Neuronal stem cell (in vitro differentiated cells): Measurements from ENCODE around the gene SAP25. TPM values are rescaled to one million over a fixed set of nuclear protein-coding genes. Genes with fewer than 3 reads are reported as not detected.

Experiments
- DNase-seq: peaks from one replicate; pipeline ENCODE4 v3.0.0-alpha.2; 2013; ENCODE audit warnings: low spot score
- H2AFZ ChIP-seq: one replicate; pipeline ENCODE4 v1.6.1; 2013; ENCODE audit warnings: mild to moderate bottlenecking, low read length, inconsistent platforms
- H2AK5ac ChIP-seq: 2 replicates; pipeline ENCODE4 v1.6.1; 2013; ENCODE audit warnings: low read depth, mild to moderate bottlenecking, inconsistent platforms, low read length, moderate library complexity, mixed read lengths
- H2BK120ac ChIP-seq: 2 replicates; pipeline ENCODE4 v1.6.1; 2013; ENCODE audit warnings: low read depth, mild to moderate bottlenecking, inconsistent platforms, low read length, moderate library complexity, mixed read lengths
- H2BK12ac ChIP-seq: one replicate; pipeline ENCODE4 v1.6.1; 2013; ENCODE audit warnings: low read length, inconsistent platforms
- H2BK15ac ChIP-seq: 2 replicates; pipeline ENCODE4 v1.6.1; 2013; ENCODE audit warnings: mild to moderate bottlenecking, low read length, inconsistent platforms, mixed read lengths
- H2BK5ac ChIP-seq: one replicate; pipeline ENCODE4 v1.6.1; 2013; ENCODE audit warnings: inconsistent platforms, mild to moderate bottlenecking, low read length, moderate library complexity
- H3K14ac ChIP-seq: one replicate; pipeline ENCODE4 v1.6.1; 2013; ENCODE audit warnings: low read length, inconsistent platforms
- H3K18ac ChIP-seq: 2 replicates; pipeline ENCODE4 v1.6.1; 2013; ENCODE audit warnings: low read length, inconsistent platforms
- H3K23ac ChIP-seq: 2 replicates; pipeline ENCODE4 v1.6.1; 2013; ENCODE audit warnings: low read depth, mild to moderate bottlenecking, mixed read lengths, low read length, inconsistent platforms; ENCODE audit not compliant: poor library complexity
- H3K27ac ChIP-seq: replicated peaks from 3 replicates; pipeline ENCODE4 v1.5.1; 2013; ENCODE audit warnings: low read length, inconsistent platforms
- H3K27me3 ChIP-seq, 3 experiments: 2 replicates each; pipeline ENCODE4 v1.6.1; 2013; ENCODE audit warnings: low read length in 3 of 3, mild to moderate bottlenecking in 2 of 3, inconsistent platforms in 1 of 3, low read depth in 1 of 3, mixed read lengths in 1 of 3, moderate library complexity in 1 of 3; ENCODE audit not compliant: control insufficient read depth in 3 of 3, insufficient read depth in 3 of 3
- H3K36me3 ChIP-seq, 2 donors: replicated peaks in 1 of 2; 2 replicates each; pipeline ENCODE4 v1.6.1; 2013; ENCODE audit warnings: low read length in 2 of 2; ENCODE audit not compliant: control insufficient read depth in 2 of 2, insufficient read depth in 2 of 2
- H3K4ac ChIP-seq: 2 replicates; pipeline ENCODE4 v1.6.1; 2013; ENCODE audit warnings: inconsistent platforms, mild to moderate bottlenecking, low read length, moderate library complexity
- H3K4me1 ChIP-seq, 2 donors: 1 replicate in 1 of 2; 2 replicates in 1 of 2; pipeline ENCODE4 v1.6.1; 2013; ENCODE audit warnings: low read length in 2 of 2, low read depth in 1 of 2; ENCODE audit not compliant: control insufficient read depth in 2 of 2, insufficient read depth in 1 of 2
- H3K4me2 ChIP-seq: one replicate; pipeline ENCODE4 v1.6.1; 2013; ENCODE audit warnings: mild to moderate bottlenecking, low read length, inconsistent platforms; ENCODE audit not compliant: insufficient read depth, poor library complexity, severe bottlenecking
- H3K4me3 ChIP-seq, 2 donors: 2 replicates each; pipeline ENCODE4 v1.5.1; 2013; ENCODE audit warnings: low read length in 2 of 2, mild to moderate bottlenecking in 2 of 2, inconsistent platforms in 1 of 2, moderate library complexity in 1 of 2
- H3K79me1 ChIP-seq: one replicate; pipeline ENCODE4 v1.6.1; 2013; ENCODE audit warnings: low read depth, mild to moderate bottlenecking, inconsistent platforms, low read length, moderate library complexity
- H3K9ac ChIP-seq: one replicate; pipeline ENCODE4 v1.6.1; 2013; ENCODE audit warnings: mild to moderate bottlenecking, low read depth, low read length, inconsistent platforms; ENCODE audit not compliant: poor library complexity
- H3K9me3 ChIP-seq, 2 donors: replicated peaks in 1 of 2; 2 replicates each; pipeline versions ENCODE3 to v1.6.1; 2013; ENCODE audit warnings: low read length in 2 of 2, mild to moderate bottlenecking in 2 of 2, inconsistent platforms in 1 of 2, low read depth in 1 of 2, mixed read lengths in 1 of 2, moderate library complexity in 1 of 2; ENCODE audit not compliant: control insufficient read depth in 2 of 2, insufficient read depth in 1 of 2
- H4K8ac ChIP-seq: one replicate; pipeline ENCODE4 v1.6.1; 2013; ENCODE audit warnings: low read depth, mild to moderate bottlenecking, inconsistent platforms, low read length, moderate library complexity
- H4K91ac ChIP-seq: one replicate; pipeline ENCODE4 v1.6.1; 2013; ENCODE audit warnings: low read length, low read depth, mild to moderate bottlenecking, inconsistent platforms; ENCODE audit not compliant: poor library complexity
- WGBS, 2 donors: extraction: QIAGEN DNeasy Blood & Tissue Kit; methylation state at CpG; one replicate each; pipeline ENCODE4 v1.1.7; 2013; ENCODE audit warnings: missing lambda C conversion rate in 2 of 2, mixed read lengths in 1 of 2; ENCODE audit not compliant: insufficient read length in 2 of 2, insufficient replicate concordance in 1 of 2; ENCODE audit errors: extremely low coverage in 2 of 2; 5-methylcytosine and 5-hydroxymethylcytosine counted together
- polyA plus RNA-seq, 2 experiments: library from polyadenylated mRNA; stranded (reverse); fragments of 200-250 nt; gene quantifications; one replicate each; pipeline ENCODE4 v1.2.3, GENCODE V29; 2013

The SAP25 gene
- 4.0 TPM for polyA plus RNA-seq (2013, experiment 1 of 2)
- polyA plus RNA-seq (2013, experiment 2 of 2) = 3.4 TPM

GRCh38 chr7:100573691-100574361 lies at the start of gene SAP25:
TSS of gene SAP25 (minus strand) at chr7:100573900. CDS start at chr7:100573742, 158 bp downstream.
- Histone ChIP-seq H2BK15ac (peak within 1 kb of the TSS; percentile 37), H3K4me2 (no peak within 1 kb of the TSS), H3K79me1 (peaks cover 5% of the 10 kb centered on the region), H3K27me3 (peaks cover 0 to 13% (median 0%) of the 10 kb centered on the region in 3 experiments), H2BK12ac (peak within 1 kb of the TSS; percentile 41), H3K4ac (no peak within 1 kb of the TSS), H2BK120ac (no peak within 1 kb of the TSS), H3K18ac (peak within 1 kb of the TSS; percentile 38), H3K23ac (peak within 1 kb of the TSS; percentile 85), H3K9me3 (peaks cover 0 to 2% of the 10 kb centered on the region in 2 donors), H3K4me3 (no peak within 1 kb of the TSS), H3K14ac (peak within 1 kb of the TSS; percentile 38), H4K91ac (no peak within 1 kb of the TSS), H3K4me1 (peaks cover 27 to 31% of the 10 kb centered on the region in 2 donors), H2BK5ac (no peak within 1 kb of the TSS), H4K8ac (no peak within 1 kb of the TSS), H3K36me3 (peaks cover 25 to 37% of the 10 kb centered on the region in 2 donors), H2AK5ac (peak within 1 kb of the TSS; percentile 70), H3K9ac (peak within 1 kb of the TSS; percentile 21), H2AFZ (no peak within 1 kb of the TSS), H3K27ac (no peak within 1 kb of the TSS)
- DNase-seq = no peak
- WGBS, 2 donors = no CpG with 5 or more reads among the region's 70 CpGs

- Histone ChIP-seq H3K4ac (no peak overlapping the region), H2BK5ac (no peak overlapping the region), H3K36me3 (peaks cover 0 to 3% of the 10 kb centered on the region in 2 donors), H3K79me1 (no peaks in the 10 kb centered on the region), H3K9me3 (no peaks in the 10 kb centered on the region), H2AFZ (no peak overlapping the region), H4K91ac (no peak overlapping the region), H3K27ac (no peak overlapping the region), H3K18ac (no peak overlapping the region), H3K9ac (no peak overlapping the region), H2AK5ac (no peak overlapping the region), H2BK120ac (no peak overlapping the region), H3K4me1 (peaks cover 0 to 3% of the 10 kb centered on the region in 2 donors), H3K4me3 (no peak overlapping the region), H4K8ac (no peak overlapping the region), H2BK15ac (no peak overlapping the region), H3K23ac (no peak overlapping the region), H3K14ac (no peak overlapping the region), H3K27me3 (no peaks in the 10 kb centered on the region), H3K4me2 (no peak overlapping the region), H2BK12ac (no peak overlapping the region)
- WGBS, 2 donors = no CpG with 5 or more reads among the region's 8 CpGs
- DNase-seq = no peak
Measured at GRCh38 chr7:100621554-100621953, 47.9 kb upstream of the SAP25 start.

- Histone ChIP-seq H3K23ac (no peak overlapping the region), H2BK12ac (no peak overlapping the region), H3K9me3 (no peaks in the 10 kb centered on the region), H3K18ac (peak overlapping the region; percentile 71), H3K9ac (no peak overlapping the region), H2AK5ac (no peak overlapping the region), H3K4me3 (no peak overlapping the region), H3K79me1 (no peaks in the 10 kb centered on the region), H3K14ac (no peak overlapping the region), H4K8ac (no peak overlapping the region), H3K4me2 (no peak overlapping the region), H2BK15ac (no peak overlapping the region), H3K27ac (no peak overlapping the region), H3K4me1 (no peaks in the 10 kb centered on the region), H3K36me3 (peaks cover 0 to 3% of the 10 kb centered on the region in 2 donors), H4K91ac (no peak overlapping the region), H2BK5ac (peak overlapping the region; percentile 66), H3K27me3 (no peaks in the 10 kb centered on the region), H2BK120ac (no peak overlapping the region), H3K4ac (no peak overlapping the region), H2AFZ (no peak overlapping the region)
- DNase-seq = no peak
- WGBS, 2 donors = no CpG with 5 or more reads among the region's 23 CpGs
Measured at GRCh38 chr7:100620804-100621203, 47.1 kb upstream of the SAP25 start.

GRCh38 chr7:100620239-100620638 lies 46.5 kb upstream of the SAP25 start:
- H3K18ac ChIP-seq = no peak overlapping the region
- H3K4me3 ChIP-seq = no peak overlapping the region
- no CpG with 5 or more reads among the region's 6 CpGs for whole genome bisulfite sequencing, 2 donors
- no peak overlapping the region for H2BK12ac ChIP-seq
- no peak overlapping the region for H3K27ac ChIP-seq
- H3K14ac ChIP-seq = no peak overlapping the region
- H4K8ac ChIP-seq = no peak overlapping the region
- H3K9ac ChIP-seq = peak overlapping the region; percentile 77
- H2AK5ac ChIP-seq = no peak overlapping the region
- no peak overlapping the region for H3K4me2 ChIP-seq
- H3K36me3 ChIP-seq = peaks cover 0 to 3% of the 10 kb centered on the region in 2 donors
- H3K9me3 ChIP-seq = no peaks in the 10 kb centered on the region
- no peaks in the 10 kb centered on the region for H3K4me1 ChIP-seq
- H3K4ac ChIP-seq = no peak overlapping the region
- H3K27me3 ChIP-seq = no peaks in the 10 kb centered on the region
- peak overlapping the region; percentile 66 for H2BK5ac ChIP-seq
- no peak overlapping the region for H3K23ac ChIP-seq
- H2AFZ ChIP-seq = no peak overlapping the region
- H2BK120ac ChIP-seq = no peak overlapping the region
- no peak overlapping the region for H4K91ac ChIP-seq
- H2BK15ac ChIP-seq = no peak overlapping the region
- H3K79me1 ChIP-seq = no peaks in the 10 kb centered on the region
- no peak for DNase-seq
